Pancreas (tissue), 10 donors: ENCODE data around the gene MESP2. TPM values are rescaled to one million over a fixed set of nuclear protein-coding genes. Genes with fewer than 3 reads are reported as not detected.
"Not testable (repeated sequence)": the region's sequence is repeated elsewhere in the genome, so short reads cannot be mapped to it uniquely, and the experiment has no call there.

Source experiments
- ATAC-seq, 4 donors: fragments of 200-7000 bp; cut with Tn5 transposase; one replicate each; pipeline versions ENCODE4 v1.8.0 to v1.9.1; 2020; ENCODE audit warnings: mild to moderate bottlenecking in 4 of 4, moderate library complexity in 4 of 4
- DNase-seq, 6 donors: peaks; one replicate each; pipeline ENCODE4 v3.0.0-alpha.2; 2020
- FAIRE-seq: peaks from 2 replicates; lab custom pipeline; 2012; peaks lifted over from hg19 to GRCh38; lab: Jason Lieb, UNC
- H3K27ac ChIP-seq, 4 donors: fragments of 200-600 bp; sonication (generic); 1 replicate in 3 of 4; 2 replicates in 1 of 4; pipeline versions ENCODE4 v1.5.0 to v1.8.0; 2020
- H3K27me3 ChIP-seq, 4 donors: fragments of 200-600 bp; one replicate each; pipeline ENCODE4 v1.8.0; 2021
- H3K36me3 ChIP-seq, 3 donors: fragments of 200-600 bp; sonication (generic) in 1 of 3; one replicate each; pipeline versions ENCODE4 v1.5.0 to v1.8.0; 2020 to 2021
- H3K4me1 ChIP-seq, 3 donors: fragments of 200-600 bp; one replicate each; pipeline ENCODE4 v1.8.0; 2021
- H3K4me3 ChIP-seq, 4 donors: fragments of 200-600 bp; sonication (generic) in 2 of 4; one replicate each; pipeline versions ENCODE4 v1.5.0 to v1.8.0; 2020 to 2021
- H3K9me3 ChIP-seq, 4 donors: fragments of 200-600 bp; one replicate each; pipeline ENCODE4 v1.8.0; 2021
- WGBS, 2 donors: extraction: QIAGEN DNeasy Blood & Tissue Kit; methylation state at CpG; one replicate each; pipeline ENCODE4 v1.1.7; 2013; 5-methylcytosine and 5-hydroxymethylcytosine counted together
- intact Hi-C, 3 donors: fragments of 100-400 bp; cut with DNase I; formaldehyde crosslinking; loops; one replicate each; pipeline versions ENCODE4 v1.11.1 to v1.14.2; 2022
- polyA plus RNA-seq, 2 donors: library from polyadenylated mRNA; stranded (reverse); fragments of 200-250 nt; gene quantifications; one replicate each; pipeline ENCODE4 v1.2.3, GENCODE V29; 2013
- total RNA-seq, 6 donors: library from RNA; stranded (reverse); fragmentation: NEBNext Ultra II Directional in 4 of 6; extraction: Animal tissue kit (Norgen Biotek cat#: 25700) in 4 of 6; gene quantifications; one replicate each; pipeline versions ENCODE4 v1.2.1 to v1.2.4, GENCODE V29; 2021 to 2023
- TF ChIP-seq, protein P1 (sequence below), 4 donors: fragments of 200-600 bp; sonication (generic) in 3 of 4; IDR thresholded peaks; one replicate each; pipeline versions ENCODE4 v1.5.0 to v1.8.0; 2021; ENCODE audit warnings: antibody characterized with exemption in 4 of 4
- donor health status: healthy with polysubstance abuse.
- donor health status: DM: no; HTN: no; CAD: no; lungs with moderate emphysema.
- donor health status: DM: no; HTN: no; CAD: no.
- donor health status: control.
- donor health status: control.
- donor health status: Bipolar disorder and iron deficiency.
- donor health status: DM: yes; HTN: yes; CAD: no.
- donor health status: DM: no; HTN: no; CAD: no.
- donor health status: DM: no; HTN: no; CAD: no.
- donor health status: DM: yes; HTN: yes; CAD: no.

The MESP2 gene
- total and polyA plus RNA-seq, 8 donors: 0.12 to 0.46 (median 0.22) TPM; not detected in 3

DNA sequence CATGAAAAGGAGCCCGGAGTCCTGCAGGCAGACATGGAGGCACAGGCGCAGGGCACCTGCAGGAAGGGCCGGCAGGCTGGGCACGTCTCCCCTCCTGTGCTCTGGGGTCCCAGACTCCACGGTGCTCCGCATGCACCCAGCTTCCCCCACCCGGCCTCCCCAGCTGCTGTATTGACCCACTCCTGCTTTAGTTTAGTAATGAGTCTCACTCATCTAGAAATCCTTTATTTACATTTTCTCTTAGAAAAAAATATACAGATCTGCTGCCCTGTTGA is 8.5 kb downstream of the MESP2 start:
- FAIRE-seq (no peak), DNase-seq (peak in 2 of 6 donors; percentile 28), ATAC-seq (no peak)
- intact Hi-C loops: no loop called here
- TF ChIP-seq, protein P1, sequence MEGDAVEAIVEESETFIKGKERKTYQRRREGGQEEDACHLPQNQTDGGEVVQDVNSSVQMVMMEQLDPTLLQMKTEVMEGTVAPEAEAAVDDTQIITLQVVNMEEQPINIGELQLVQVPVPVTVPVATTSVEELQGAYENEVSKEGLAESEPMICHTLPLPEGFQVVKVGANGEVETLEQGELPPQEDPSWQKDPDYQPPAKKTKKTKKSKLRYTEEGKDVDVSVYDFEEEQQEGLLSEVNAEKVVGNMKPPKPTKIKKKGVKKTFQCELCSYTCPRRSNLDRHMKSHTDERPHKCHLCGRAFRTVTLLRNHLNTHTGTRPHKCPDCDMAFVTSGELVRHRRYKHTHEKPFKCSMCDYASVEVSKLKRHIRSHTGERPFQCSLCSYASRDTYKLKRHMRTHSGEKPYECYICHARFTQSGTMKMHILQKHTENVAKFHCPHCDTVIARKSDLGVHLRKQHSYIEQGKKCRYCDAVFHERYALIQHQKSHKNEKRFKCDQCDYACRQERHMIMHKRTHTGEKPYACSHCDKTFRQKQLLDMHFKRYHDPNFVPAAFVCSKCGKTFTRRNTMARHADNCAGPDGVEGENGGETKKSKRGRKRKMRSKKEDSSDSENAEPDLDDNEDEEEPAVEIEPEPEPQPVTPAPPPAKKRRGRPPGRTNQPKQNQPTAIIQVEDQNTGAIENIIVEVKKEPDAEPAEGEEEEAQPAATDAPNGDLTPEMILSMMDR (IDR thresholded peaks at IDR 0.05): no peak
- 86% methylated on average over 7 of the region's 7 CpGs for WGBS, 2 donors
- H3K27me3 ChIP-seq: no peaks in the 10 kb centered on the region
- no peaks in the 10 kb centered on the region for H3K9me3 ChIP-seq
- peak overlapping the region in 3 of 4 donors; percentile 5 to 61 (median 59) for H3K27ac ChIP-seq
- peaks cover 9 to 34% (median 16%) of the 10 kb centered on the region in 3 donors for H3K4me1 ChIP-seq
- peaks cover 0 to 26% (median 13%) of the 10 kb centered on the region in 3 donors for H3K36me3 ChIP-seq
- no peak overlapping the region for H3K4me3 ChIP-seq

DNA sequence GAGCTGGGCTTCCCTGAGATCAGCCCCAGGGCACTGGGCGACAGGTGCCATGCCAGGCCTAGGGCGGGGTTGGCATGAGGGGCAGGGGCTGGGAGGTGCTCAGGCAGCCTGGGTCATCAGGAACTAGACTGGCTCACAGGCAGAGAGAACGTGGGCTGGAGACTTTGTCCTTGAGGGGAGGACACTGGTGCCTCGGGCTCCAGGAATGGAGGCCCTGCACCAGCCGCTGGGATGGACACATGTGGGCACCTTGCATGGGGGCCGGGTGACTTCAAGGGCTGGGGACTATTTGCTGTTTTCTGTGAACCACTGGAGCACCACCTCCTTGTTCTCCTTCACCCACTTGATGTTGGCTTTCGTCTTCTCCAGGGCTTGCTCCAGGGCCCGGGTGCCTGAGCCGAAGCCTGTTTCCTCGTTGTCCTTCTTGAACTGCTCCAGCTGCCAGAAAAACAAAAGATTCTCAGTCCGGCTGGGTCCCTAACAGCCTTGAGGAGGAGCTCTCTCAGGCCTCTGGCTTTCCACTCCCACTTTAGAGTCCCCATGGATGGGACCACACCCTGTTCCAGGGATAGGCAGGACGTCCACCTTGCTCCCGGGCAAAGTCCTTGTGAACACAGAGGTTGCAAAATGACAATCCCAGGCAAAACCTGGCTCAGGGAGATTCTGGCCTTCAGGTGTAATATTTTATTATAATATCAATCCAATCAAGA is 9.1 kb downstream of the MESP2 start:
- Histone ChIP-seq H3K36me3 (peaks cover 0 to 30% (median 13%) of the 10 kb centered on the region in 3 donors), H3K9me3 (no peaks in the 10 kb centered on the region), H3K4me3 (no peak overlapping the region), H3K4me1 (peaks cover 9 to 34% (median 16%) of the 10 kb centered on the region in 3 donors), H3K27ac (peak overlapping the region in 3 of 4 donors; percentile 5 to 61 (median 59)), H3K27me3 (no peaks in the 10 kb centered on the region)
- DNase-seq: peak in 3 of 6 donors; percentile 30 to 58 (median 33)
- TF ChIP-seq, protein P1 (IDR thresholded peaks at IDR 0.05): no peak
- ATAC-seq: peak in 2 of 4 donors; percentile 12 to 37
- intact Hi-C loops: no loop called here
- no peak for FAIRE-seq
- 47 to 51% methylated on average over 13 of the region's 13 CpGs for WGBS, 2 donors

DNA sequence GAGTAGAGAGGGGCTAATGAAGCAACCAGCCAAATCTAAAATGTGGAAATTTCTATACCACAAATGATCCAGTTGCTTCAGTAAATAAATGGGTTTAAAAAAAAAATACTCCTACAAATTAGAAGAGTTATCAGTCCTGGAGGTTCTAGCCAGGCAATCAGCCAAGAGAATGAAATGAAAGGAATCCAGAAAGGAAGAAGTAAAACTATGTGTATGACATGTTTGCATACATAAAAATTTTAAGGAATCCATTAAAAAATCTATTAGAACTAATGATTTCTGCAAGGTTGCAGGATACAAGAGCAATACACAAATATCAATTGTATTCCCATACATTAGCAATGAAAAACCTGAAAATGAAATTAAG is 9.6 kb downstream of the MESP2 start:
- intact Hi-C loops: no loop called here
- no peak overlapping the region for H3K4me3 ChIP-seq
- H3K27me3 ChIP-seq: no peaks in the 10 kb centered on the region
- FAIRE-seq (no peak), ATAC-seq (no peak), DNase-seq (no peak)
- peak overlapping the region in 2 of 4 donors; percentile 59 to 61 for H3K27ac ChIP-seq
- H3K36me3 ChIP-seq: peaks cover 0 to 35% (median 18%) of the 10 kb centered on the region in 3 donors
- no peaks in the 10 kb centered on the region for H3K9me3 ChIP-seq
- H3K4me1 ChIP-seq: peaks cover 9 to 34% (median 16%) of the 10 kb centered on the region in 3 donors
- TF ChIP-seq, protein P1 (IDR thresholded peaks at IDR 0.05): no peak

DNA sequence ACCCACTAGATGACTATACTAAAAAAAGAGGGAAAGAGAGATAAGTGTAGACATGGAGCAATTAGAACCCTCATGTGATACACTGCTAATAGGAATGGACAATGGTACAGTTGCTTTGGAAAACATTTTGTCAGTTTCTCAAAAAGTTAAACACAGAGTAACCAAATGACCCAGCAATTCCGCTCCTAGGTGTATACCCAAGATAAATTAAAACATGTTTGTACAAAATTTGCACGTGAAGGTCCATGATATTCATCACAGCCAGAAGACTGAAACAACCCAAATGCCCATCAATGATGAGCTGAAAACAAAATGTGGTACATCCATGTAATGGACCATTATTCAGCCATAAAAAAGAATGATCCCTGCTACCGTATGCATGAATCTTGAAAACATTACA is 11.8 kb downstream of the MESP2 start:
- peaks cover 0 to 56% (median 33%) of the 10 kb centered on the region in 3 donors for H3K36me3 ChIP-seq
- H3K4me3 ChIP-seq: no peak overlapping the region
- intact Hi-C loops: no loop called here
- H3K27ac ChIP-seq: no peak overlapping the region
- no peak for ATAC-seq
- H3K27me3 ChIP-seq: no peaks in the 10 kb centered on the region
- TF ChIP-seq, protein P1 (IDR thresholded peaks at IDR 0.05): no peak
- 75 to 81% methylated on average over 3 of the region's 3 CpGs for WGBS, 2 donors
- DNase-seq: no peak
- no peaks in the 10 kb centered on the region for H3K9me3 ChIP-seq
- FAIRE-seq: no peak
- peaks cover 9 to 30% (median 16%) of the 10 kb centered on the region in 3 donors for H3K4me1 ChIP-seq

DNA sequence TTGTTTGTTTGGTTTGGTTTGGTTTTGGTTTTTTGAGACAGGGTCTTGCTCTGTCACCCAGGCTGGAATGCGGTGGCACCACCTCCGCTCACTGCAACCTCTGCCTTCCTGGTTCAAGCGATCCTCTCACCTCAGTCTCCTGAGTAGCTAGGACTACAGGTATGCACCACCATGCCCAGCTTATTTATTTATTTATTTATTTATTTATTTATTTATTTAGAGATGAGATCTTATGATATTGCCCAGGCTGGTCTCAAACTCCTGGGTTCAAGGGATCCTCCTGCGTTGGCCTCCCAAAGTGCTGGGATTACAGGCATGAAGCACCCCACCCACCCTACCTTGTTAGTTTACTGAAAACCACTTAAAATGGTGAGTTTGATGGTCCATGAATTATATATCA is 12.5 kb downstream of the MESP2 start:
- not testable (repeated sequence) for H3K27me3 ChIP-seq, DNase-seq, H3K9me3 ChIP-seq

More for the DNA sequence above, 12.5 kb downstream of the MESP2 start:
- Histone ChIP-seq H3K4me1 (peaks cover 9 to 26% (median 16%) of the 10 kb centered on the region in 3 donors), H3K36me3 (peaks cover 0 to 62% (median 36%) of the 10 kb centered on the region in 3 donors)
- intact Hi-C loops, H3K4me3 ChIP-seq, FAIRE-seq, H3K27ac ChIP-seq, ATAC-seq: not testable (repeated sequence)
- 95 to 98% methylated on average over 4 of the region's 4 CpGs for WGBS, 2 donors
